Stimulated activated CD4-positive, alpha-beta T cell treated with anti-CD3 and anti-CD28 coated beads, TNF-alpha, amount 100 ng/mL, for 48 hours (primary cell): Measurements from ENCODE around the gene MRPS18A.
A peak's percentile ranks its signal among the peaks of the same experiment; 100 is the strongest.

Source experiments
- DNase-seq, 3 donors: peaks; one replicate each; pipeline ENCODE4 v3.0.0-alpha.2; 2020; ENCODE audit warnings: low read depth in 3 of 3

MRPS18A gene

GRCh38 chr6:43687437-43688347 lies at the start of gene MRPS18A:
Gene MRPS18A (minus strand): TSS chr6:43687791. CDS start chr6:43687779, 12 bp downstream.
- DNase-seq, result peak; percentile 68 to 83 (median 75)

GRCh38 chr6:43736844-43737243 lies 49.3 kb upstream of the MRPS18A start:
- DNase-seq, result no peak

- DNase-seq, result no peak
Measured at GRCh38 chr6:43736211-43736786, 48.7 kb upstream of the MRPS18A start.

- no peak for DNase-seq
Measured at GRCh38 chr6:43735642-43736199, 48.1 kb upstream of the MRPS18A start.

GRCh38 chr6:43734294-43734665 lies 46.7 kb upstream of the MRPS18A start:
- DNase-seq, result no peak

GRCh38 chr6:43733471-43734293 lies 46.1 kb upstream of the MRPS18A start:
- peak in 1 of 3 donors; percentile 17 for DNase-seq

- DNase-seq, result no peak
Measured at GRCh38 chr6:43730634-43731033, 43.0 kb upstream of the MRPS18A start.

GRCh38 chr6:43729537-43729936 lies 41.9 kb upstream of the MRPS18A start:
- no peak for DNase-seq

- DNase-seq, result no peak
Measured at GRCh38 chr6:43728586-43728985, 41.0 kb upstream of the MRPS18A start.

- no peak for DNase-seq
Measured at GRCh38 chr6:43727634-43728033, 40.0 kb upstream of the MRPS18A start.

GRCh38 chr6:43725643-43726580 lies 38.3 kb upstream of the MRPS18A start:
- DNase-seq, result no peak

GRCh38 chr6:43724914-43725642 lies 37.5 kb upstream of the MRPS18A start:
- DNase-seq, result peak; percentile 58 to 77 (median 61)

- DNase-seq, result no peak
Measured at GRCh38 chr6:43724354-43724753, 36.8 kb upstream of the MRPS18A start.

GRCh38 chr6:43723737-43724295 lies 36.2 kb upstream of the MRPS18A start:
- DNase-seq, result peak; percentile 51 to 68 (median 53)

GRCh38 chr6:43722920-43723545 lies 35.4 kb upstream of the MRPS18A start:
- DNase-seq, result no peak

GRCh38 chr6:43720999-43721398 lies 33.4 kb upstream of the MRPS18A start:
- DNase-seq, result no peak

GRCh38 chr6:43719511-43719910 lies 31.9 kb upstream of the MRPS18A start:
- no peak for DNase-seq

GRCh38 chr6:43718387-43719105 lies 31.0 kb upstream of the MRPS18A start:
- DNase-seq, result no peak

GRCh38 chr6:43717822-43718221 lies 30.2 kb upstream of the MRPS18A start:
- DNase-seq, result no peak
